GM19467 (cell line): Measurements from ENCODE around the gene SAXO1.
"Not testable (repeated sequence)": the region's sequence is repeated elsewhere in the genome, so short reads cannot be mapped to it uniquely, and the experiment has no call there.

Source experiments
- ATAC-seq: cut with Tn5 transposase; IDR thresholded peaks from one replicate; pipeline ENCODE4 v1.9.1; 2021; ENCODE audit warnings: mild to moderate bottlenecking, moderate library complexity; ENCODE audit not compliant: unreplicated experiment

Gene SAXO1

DNA sequence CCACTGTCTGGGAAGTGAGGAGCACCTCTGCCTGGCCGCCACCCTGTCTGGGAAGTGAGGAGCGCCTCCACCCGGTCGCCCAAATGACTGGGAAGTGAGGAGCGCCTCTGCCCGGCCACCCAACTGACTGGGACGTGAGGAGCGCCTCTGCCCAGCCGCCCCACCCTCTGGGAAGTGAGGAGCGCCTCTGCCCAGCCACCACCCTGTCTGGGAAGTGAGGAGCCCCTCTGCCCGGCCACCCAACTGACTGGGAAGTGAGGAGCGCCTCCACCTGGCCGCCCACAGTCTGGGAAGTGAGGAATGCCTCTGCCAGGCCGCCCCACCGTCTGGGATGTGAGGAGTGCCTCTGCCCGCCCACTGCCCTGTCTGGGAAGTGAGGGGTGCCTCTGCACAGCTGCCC lies 32.9 kb downstream of the SAXO1 start:
- ATAC-seq: no peak

GRCh38 chr9:18999173-18999785 lies 33.7 kb downstream of the SAXO1 start:
- ATAC-seq: no peak

- no peak for ATAC-seq
These were observed 35.9 kb downstream of the SAXO1 start for GRCh38 chr9:18997151-18997550.

DNA sequence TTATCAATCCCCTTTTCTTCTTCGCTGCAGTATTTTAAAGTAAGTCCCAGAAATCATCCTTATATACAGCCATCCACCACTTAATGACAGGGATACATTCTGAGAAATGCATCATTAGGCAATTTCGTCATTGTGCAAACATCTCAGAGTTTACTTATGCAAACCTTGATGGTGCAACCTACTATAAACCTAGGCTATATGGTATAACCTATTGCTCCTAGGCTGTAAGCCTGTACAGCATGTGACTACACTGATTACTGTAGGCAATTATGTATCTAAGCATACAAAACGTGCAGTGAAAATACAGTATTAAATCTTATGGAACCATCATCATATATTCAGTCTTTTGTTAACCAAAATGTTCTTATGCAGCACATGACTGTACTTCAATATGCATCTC lies 36.8 kb downstream of the SAXO1 start:
- ATAC-seq: no peak

- no peak for ATAC-seq
These were observed 38.6 kb downstream of the SAXO1 start for GRCh38 chr9:18994263-18994916.

DNA sequence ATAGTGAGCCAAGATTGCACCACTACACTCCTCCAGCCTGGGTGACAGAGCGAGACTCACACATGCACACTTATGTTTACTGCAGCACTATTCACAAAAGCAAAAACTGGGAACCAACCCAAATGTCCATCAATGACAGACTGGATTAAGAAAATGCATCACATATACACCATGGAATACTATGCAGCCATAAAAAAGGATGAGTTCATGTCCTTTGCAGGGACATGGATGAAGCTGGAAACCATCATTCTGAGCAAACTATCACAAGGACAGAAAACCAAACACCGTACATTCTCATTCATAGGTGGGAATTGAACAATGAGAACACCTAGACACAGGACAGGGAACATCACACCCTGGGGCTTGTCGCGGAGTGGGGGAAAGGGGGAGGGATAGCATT lies 41.8 kb downstream of the SAXO1 start:
- not testable (repeated sequence) for ATAC-seq

DNA sequence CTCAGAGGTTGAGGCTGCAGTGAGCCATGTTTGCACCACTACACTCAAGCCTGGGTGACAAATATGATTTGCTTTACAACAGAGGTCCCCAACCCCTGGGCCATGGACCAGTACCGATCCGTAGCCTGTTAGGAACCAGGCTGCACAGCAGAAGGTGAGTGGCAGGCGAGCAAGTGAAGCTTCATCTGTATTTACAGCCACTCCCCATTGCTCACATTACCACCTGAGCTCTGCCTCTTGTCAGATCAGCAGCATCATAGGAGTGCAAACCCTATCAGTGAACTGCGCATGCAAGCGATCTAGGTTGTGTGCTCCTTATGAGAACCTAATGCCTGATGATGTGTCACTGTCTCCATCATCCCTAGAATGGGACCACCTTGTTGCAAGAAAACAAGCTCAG lies 42.5 kb downstream of the SAXO1 start:
- ATAC-seq: no peak

GRCh38 chr9:18989865-18990264 lies 43.1 kb downstream of the SAXO1 start:
- no peak for ATAC-seq

GRCh38 chr9:18989097-18989496 lies 43.9 kb downstream of the SAXO1 start:
- no peak for ATAC-seq

DNA sequence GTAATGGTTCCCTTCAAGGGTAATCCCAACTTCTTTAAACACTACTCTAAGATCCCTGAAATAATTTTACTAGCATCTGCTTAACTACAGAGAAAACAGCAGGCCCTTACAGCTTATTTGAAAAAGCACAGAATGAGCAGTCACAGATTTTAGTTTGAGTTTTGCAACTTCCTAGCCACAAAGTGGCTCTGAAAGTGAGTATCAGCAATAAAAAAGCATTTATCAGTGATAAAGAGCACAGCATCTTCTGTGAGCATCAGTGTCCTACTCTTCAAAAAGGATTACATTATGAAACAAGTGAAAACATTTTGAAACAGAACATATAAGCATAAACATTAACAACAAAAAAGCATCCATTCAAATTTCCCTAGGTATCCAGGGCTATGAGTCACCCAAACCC lies 45.0 kb downstream of the SAXO1 start:
- ATAC-seq: no peak

DNA sequence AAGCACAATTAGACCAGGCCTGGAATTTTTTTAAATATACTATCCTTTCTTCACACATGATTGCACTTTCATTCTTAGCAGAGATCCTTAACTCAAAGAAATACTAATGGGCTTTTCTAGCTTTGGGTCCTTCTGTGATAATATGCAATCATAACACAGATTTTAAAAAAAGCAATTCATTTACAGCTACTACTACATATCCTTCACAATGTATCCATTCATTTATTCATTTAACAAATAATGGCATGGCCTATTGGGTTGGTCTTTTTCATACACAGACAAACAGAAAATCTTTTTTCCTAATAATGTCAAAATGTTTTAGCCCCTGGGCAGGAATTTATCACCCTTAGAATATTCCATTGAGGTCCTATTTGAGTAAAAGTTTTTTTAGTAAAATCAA lies 47.0 kb downstream of the SAXO1 start:
- no peak for ATAC-seq

DNA sequence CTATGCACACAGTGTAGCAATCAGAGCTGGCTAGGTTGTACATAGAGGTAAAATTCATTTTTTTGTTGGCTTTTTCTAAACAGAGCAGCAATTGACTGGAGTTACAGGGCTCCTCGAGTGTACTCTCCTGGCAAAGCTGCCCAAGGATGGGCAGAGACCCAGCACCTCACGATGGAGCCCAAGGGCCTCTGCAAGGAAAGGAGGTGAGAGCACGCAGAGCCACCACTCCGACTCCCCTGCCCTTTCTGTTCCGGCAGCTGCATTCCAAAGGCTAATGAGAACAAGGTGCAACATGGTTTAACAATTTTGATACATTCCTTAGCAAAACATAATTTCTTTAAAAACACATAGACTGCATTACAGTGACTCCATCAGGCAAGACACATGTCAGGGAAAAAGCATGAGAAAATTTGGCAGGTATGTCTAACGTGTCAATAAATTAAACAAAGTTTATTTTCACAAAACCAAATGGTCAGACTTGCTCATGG lies 47.5 kb downstream of the SAXO1 start:
- no peak for ATAC-seq

DNA sequence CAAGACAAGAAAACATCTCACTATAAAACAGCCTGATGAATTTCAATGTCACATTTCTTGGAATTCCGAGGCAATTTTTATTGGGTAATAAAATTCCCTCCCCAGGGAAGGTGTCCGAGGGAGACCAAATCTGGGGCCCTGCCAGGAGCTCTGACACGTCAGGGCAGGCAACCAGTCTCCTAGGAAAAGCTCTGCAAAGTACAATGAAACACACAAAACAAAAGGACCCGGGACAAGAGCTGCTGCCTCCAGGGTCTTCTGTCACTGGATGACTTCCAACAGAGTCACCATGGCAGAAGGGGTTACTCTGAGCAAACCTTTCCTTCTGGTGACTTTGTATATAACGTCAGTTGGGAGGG lies 50.8 kb downstream of the SAXO1 start:
- no peak for ATAC-seq

DNA sequence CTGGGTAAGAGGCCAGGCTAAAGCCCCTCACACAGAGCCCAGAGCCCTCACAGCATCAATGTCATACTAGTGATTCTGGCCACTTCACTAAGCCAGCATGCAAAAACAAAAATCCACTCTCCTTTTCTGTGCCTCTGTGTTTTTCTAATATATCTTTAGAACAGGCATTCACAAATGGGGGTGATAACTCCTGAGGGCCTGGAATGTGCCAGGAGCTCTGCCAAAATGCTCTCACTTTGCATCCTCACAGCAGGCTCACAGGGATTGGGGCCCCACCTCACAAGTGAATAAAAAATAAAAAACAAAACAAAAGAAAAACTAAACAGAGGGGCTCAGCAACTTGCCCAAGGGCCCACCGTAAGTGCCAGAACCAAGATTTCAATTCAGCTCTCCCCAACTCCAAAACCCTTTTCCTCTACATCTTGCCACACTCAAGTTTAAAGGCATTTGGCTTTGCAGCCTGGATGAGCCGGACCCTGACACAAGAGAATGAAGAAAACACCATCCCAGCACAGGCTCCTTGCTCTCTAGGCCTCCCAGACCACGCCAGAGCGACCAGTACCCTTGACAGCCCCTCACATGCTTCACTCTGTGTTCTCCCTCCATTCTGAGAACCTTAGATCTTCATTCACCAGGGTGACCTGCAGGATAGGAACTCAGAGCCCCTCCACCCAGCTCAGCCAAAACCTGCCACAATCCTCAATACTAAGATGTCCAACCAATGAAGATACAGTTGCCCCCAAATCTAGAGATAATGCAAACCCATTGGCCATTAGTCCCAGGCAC lies 51.3 kb downstream of the SAXO1 start:
- no peak for ATAC-seq

DNA sequence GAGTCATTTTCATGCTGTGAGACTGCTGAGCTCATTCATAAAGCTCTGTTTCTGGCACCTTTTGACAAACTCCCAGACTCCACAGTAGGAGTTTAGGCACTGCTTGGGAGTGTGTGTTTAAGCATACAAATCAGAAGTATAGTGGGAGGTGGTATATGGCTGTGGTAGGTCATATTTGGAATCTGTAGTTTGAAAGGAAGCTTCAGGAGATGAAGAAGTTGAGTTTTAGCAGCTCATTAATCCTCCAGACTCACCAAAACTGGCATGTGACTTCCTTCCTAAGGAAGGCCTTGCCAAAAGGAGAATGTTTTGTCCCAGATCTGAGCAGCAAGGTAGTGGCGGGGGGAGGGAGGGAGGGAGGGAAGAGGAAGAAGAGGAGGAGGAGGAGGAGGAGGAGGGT lies 52.8 kb downstream of the SAXO1 start:
- ATAC-seq: no peak

DNA sequence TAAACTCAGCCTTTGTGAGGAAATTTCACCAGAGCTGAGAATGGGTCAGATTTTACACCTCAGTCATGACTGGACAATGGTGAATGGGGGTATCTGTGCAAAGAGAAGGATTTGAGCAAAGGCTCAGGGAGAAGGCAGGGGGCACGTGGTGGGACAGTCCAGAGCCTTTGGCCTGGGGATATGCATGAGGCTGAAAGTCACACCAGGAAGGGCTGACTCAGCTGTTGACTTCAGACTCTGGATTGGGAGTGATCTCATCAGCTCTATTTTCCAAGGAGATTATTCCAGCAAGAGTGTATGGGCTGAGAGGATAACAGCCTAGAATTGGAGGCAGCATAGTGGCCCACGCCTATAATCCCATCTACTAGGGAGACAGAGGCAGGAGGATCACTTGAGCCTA lies 53.6 kb downstream of the SAXO1 start:
- ATAC-seq: no peak

DNA sequence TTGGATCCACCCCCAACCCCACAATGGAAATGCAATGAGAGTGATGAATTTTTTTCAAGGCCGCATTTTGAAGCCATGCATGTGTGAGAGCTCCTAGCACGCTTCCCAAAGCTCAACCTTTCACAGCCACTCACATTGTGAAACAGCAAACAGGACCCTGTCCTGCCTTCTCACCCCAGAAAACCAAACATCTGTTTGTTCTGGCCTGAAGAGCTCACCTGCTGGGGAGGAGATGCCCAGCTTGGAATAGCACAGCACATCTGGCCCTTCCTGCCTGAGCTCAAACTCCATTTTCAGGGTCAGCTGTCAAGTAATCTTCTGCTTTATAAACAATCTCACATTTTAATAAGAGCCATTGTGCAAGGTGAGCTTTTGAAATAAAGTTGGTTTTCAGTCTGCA lies 54.8 kb downstream of the SAXO1 start:
- ATAC-seq: no peak

DNA sequence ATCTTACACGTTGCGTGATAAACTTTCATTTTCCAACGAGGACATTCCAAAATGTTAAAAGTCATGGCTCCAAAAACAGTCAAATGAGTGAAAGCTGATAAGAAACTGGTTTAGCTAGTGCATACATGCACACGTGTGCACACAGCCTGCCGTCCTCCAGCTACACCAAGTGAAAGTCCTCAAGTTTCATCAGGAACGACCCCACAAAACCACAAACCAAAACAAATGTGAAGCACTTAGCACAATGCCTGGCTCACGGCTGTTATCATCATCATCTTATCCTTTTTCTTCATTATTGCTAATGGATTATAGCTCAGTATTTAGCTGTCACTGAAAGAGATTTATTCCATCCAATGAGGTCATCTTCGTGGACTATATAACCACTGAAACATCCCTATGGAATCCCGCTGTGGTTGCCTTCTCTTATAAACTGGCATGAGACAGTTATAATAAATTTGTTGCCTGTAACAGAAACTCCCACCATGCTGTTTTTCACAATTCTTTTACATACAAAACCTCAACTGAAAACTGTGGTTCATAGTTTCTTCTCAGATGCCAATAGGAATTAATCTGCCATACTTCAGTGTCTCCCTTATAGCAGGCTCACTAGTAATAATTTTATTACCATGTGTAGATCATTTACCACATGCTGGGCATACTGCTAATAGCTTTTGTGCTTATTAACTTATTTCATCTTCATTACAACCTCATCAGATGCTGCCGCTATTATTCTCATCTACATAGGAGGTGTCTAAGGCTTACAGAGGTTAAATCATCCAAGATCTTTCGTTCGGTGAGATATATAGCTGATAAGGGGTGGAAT lies 56.1 kb downstream of the SAXO1 start:
- no peak for ATAC-seq

GRCh38 chr9:18976221-18976708 lies 56.7 kb downstream of the SAXO1 start:
- ATAC-seq: no peak

DNA sequence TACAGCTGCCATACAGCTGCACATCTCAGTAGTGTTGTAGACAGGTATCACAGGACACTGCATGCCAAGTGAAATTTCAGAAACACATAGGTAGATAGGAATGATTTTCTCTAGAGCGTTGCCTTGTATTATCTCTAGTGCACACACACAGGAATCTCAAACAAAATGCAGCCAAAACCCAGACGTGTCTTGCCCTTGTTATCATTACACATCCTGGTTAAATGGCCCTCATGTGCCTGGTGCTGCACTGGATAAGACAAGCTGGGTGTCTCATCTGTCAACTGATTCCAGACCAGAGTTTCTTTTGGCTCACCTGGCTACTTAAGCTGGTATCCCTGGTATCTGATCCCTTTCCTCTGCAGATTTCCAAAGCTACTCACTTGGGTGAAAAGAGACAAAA lies 59.7 kb downstream of the SAXO1 start:
- ATAC-seq: no peak

DNA sequence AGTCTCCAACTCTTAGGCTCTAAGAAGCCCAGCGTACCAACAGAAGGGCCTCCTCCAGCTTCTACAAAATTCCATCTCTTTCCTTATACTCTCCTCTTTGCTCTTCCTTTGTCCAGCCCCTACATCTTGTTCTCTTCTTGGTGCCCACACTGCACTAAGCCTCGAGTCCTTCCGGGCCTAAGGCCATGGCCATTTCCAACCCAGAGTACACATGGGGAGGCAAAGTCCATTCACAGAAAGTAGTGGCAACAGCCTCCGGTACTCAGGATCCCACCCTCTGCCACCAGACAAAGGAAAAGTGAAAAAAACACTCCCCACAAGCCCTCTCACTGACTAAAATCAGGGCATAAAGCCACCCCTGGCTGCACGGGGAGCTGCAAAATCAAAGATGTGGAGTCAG lies 60.3 kb downstream of the SAXO1 start:
- no peak for ATAC-seq
